HG02884 (cell line): ENCODE results near the gene EEF1A2.

ENCODE experiments used
- ATAC-seq: cut with Tn5 transposase; IDR thresholded peaks from one replicate; pipeline ENCODE4 v1.9.1; 2021; ENCODE audit warnings: mild to moderate bottlenecking, moderate library complexity; ENCODE audit not compliant: unreplicated experiment

EEF1A2 gene

GRCh38 chr20:63471981-63472831 lies 26.7 kb downstream of the EEF1A2 start, which contains the start of gene KCNQ2:
Gene KCNQ2, minus strand, starts transcription at chr20:63472655. Its CDS starts 192 bp downstream, at chr20:63472463.
- no peak for ATAC-seq

GRCh38 chr20:63471717-63471980 lies 27.2 kb downstream of the EEF1A2 start:
- no peak for ATAC-seq

- no peak for ATAC-seq
Observed at GRCh38 chr20:63471002-63471716, 27.7 kb downstream of the EEF1A2 start.

GRCh38 chr20:63470410-63470809 lies 28.5 kb downstream of the EEF1A2 start:
- ATAC-seq = no peak

- no peak for ATAC-seq
Observed at GRCh38 chr20:63469713-63470101, 29.2 kb downstream of the EEF1A2 start.

- ATAC-seq = no peak
Observed at GRCh38 chr20:63469019-63469712, 29.7 kb downstream of the EEF1A2 start.

- no peak for ATAC-seq
Observed at GRCh38 chr20:63468421-63468820, 30.5 kb downstream of the EEF1A2 start.

GRCh38 chr20:63467294-63468083 lies 31.4 kb downstream of the EEF1A2 start:
- no peak for ATAC-seq

GRCh38 chr20:63466861-63467260 lies 32.0 kb downstream of the EEF1A2 start:
- ATAC-seq = no peak

- ATAC-seq = no peak
Observed at GRCh38 chr20:63466250-63466825, 32.5 kb downstream of the EEF1A2 start.

- ATAC-seq = no peak
Observed at GRCh38 chr20:63465380-63466249, 33.3 kb downstream of the EEF1A2 start.

GRCh38 chr20:63464289-63464635 lies 34.6 kb downstream of the EEF1A2 start:
- ATAC-seq = no peak

- ATAC-seq = no peak
Observed at GRCh38 chr20:63463400-63464288, 35.2 kb downstream of the EEF1A2 start.

- ATAC-seq = no peak
Observed at GRCh38 chr20:63462244-63462643, 36.6 kb downstream of the EEF1A2 start.

- no peak for ATAC-seq
Observed at GRCh38 chr20:63461104-63461763, 37.6 kb downstream of the EEF1A2 start.

GRCh38 chr20:63459070-63459380 lies 39.9 kb downstream of the EEF1A2 start:
- ATAC-seq = no peak

GRCh38 chr20:63458170-63459069 lies 40.5 kb downstream of the EEF1A2 start:
- no peak for ATAC-seq
